ENCODE results near the gene FHL2.
A peak's percentile ranks its signal among the peaks of the same experiment; 100 is the strongest.
"Not testable (repeated sequence)": the region's sequence is repeated elsewhere in the genome, so short reads cannot be mapped to it uniquely, and the experiment has no call there.

The FHL2 gene, protein sequence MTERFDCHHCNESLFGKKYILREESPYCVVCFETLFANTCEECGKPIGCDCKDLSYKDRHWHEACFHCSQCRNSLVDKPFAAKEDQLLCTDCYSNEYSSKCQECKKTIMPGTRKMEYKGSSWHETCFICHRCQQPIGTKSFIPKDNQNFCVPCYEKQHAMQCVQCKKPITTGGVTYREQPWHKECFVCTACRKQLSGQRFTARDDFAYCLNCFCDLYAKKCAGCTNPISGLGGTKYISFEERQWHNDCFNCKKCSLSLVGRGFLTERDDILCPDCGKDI

GRCh38 chr2:105398336-105399206 is at the start of gene FHL2:
Gene FHL2, minus strand, starts transcription at chr2:105399051. Its CDS starts 12,535 bp downstream, at chr2:105386516.
- peak; percentile 86 for DNase-seq (ENCODE audit: low read depth, low spot score)

DNA sequence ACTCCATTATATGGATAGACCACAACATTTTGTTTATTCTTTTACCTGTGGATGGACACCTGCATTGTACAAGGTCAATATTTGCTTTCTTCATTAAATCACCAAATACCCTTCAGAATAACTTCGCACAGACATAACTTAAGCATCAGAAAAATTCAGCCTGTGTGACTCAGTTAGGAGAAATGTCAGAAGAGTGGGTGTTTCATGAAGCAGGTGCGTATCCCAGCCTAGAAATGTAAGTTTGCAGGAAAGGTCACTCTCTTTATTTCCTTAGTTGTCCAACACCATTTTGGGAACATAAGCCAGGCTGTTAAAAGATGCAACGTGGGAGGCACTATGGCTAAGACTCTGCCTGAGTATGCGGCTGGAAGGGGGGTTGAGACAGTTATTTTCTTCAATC is 48.6 kb upstream of the FHL2 start:
- no peak for DNase-seq (ENCODE audit: low read depth, low spot score)

DNA sequence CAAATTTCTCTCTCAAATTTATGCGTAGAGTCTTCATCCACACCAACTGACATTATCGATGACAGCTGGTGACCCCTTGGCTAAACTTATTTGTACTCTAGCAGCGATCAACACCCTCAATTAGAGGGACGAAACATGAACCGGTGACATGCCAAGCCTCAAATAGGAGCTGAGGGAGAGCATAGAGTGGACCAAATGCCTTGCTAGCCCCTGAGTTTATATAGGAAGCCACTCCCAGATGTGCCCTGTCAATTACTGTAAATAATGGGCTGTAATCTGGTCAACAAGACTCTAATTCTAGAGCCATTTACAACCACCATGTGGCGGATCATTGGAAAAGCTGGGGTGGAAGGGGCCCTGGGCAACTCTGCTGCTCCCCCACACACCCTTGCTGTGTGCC is 47.6 kb upstream of the FHL2 start:
- no peak for DNase-seq (ENCODE audit: low read depth, low spot score)

- no peak for DNase-seq (ENCODE audit: low read depth, low spot score)
Observed at GRCh38 chr2:105445976-105446375, 47.1 kb upstream of the FHL2 start.

DNA sequence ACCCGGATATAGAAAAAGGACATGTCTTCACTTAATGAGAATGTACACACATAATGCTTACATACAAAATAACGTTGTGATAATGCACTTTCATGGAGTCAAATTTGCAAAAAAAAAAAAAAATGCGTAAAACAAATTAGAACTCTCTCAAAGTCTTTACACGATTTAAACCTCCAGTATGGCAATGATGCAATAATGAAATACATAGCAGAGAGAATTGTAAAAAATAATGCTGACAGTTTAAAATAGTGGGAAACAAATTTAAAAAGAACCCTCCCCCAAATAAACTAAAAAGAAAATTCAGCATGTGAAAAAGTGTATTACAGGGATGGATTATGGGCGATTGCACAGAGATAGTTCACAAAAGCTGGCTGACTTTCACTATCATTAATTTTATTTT is 46.6 kb upstream of the FHL2 start:
- no peak for DNase-seq (ENCODE audit: low read depth, low spot score)

GRCh38 chr2:105443617-105444598 is 45.1 kb upstream of the FHL2 start:
- peak; percentile 27 for DNase-seq (ENCODE audit: low read depth, low spot score)

DNA sequence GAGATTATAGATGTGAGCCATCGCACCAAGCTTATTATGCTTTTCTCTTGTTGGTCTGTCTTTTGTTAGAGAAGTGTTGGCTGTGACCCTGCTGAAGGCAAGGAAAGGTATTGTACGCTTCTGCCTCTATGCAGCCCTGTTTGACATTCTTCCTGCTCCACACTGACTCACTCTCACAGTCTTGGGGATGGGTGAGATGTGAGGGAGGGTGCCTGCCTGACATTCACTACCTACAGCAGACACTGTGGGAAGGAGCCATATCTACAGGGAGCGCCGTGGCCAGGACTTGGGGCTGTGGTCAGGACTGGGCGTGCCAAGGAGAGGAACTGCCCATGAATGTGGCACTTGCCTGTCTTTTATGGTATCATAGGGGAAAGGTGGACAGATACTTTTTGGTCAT is 43.9 kb upstream of the FHL2 start:
- no peak for DNase-seq (ENCODE audit: low read depth, low spot score)

- DNase-seq (ENCODE audit: low read depth, low spot score), result no peak
Observed at GRCh38 chr2:105442056-105442455, 43.2 kb upstream of the FHL2 start.

- DNase-seq (ENCODE audit: low read depth, low spot score), result no peak
Observed at GRCh38 chr2:105439141-105439540, 40.3 kb upstream of the FHL2 start.

DNA sequence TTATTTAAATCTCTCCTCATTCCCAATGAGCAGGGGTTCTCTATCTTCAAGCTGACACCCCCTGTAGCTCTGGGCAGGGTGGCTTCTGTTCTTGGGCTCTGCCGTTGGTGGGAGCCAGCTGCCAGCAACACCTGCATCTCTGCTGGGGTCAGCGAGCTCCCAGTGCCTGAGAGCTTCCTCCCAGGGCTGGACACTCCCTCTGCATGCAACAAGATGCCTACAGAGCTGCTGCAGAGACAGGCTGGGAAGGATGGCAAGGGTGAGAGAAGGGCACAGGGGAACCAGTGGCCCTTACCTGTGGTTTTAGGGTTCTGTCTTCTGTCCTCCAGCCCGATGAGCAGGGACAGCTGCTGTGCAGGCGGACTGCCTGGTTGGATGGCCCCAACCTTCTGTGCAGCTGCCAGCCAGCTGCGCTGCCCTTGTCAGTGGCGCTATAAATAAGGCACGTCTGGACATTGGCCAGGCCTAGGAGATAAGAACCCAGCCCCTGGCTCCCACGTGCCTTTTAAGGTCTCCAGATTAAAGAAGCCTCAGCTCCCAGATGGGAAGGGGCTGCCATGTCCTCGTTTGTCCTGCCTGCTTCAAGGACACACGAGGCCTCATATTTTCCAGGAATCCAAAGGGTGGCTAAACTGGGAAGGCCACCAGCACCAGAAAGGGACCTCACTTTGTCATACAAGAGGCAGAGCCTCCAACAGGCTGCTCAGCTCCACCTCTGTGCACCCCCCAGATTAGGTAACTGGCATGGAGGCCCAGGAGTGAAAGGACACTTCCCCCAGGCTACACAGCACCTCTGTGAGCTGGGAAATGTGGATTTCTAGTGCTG is 39.5 kb upstream of the FHL2 start:
- peak; percentile 32 for DNase-seq (ENCODE audit: low read depth, low spot score)

- no peak for DNase-seq (ENCODE audit: low read depth, low spot score)
Observed at GRCh38 chr2:105437708-105438103, 38.9 kb upstream of the FHL2 start.

GRCh38 chr2:105432749-105433148 is 33.9 kb upstream of the FHL2 start:
- no peak for DNase-seq (ENCODE audit: low read depth, low spot score)

GRCh38 chr2:105432044-105432399 is 33.2 kb upstream of the FHL2 start:
- DNase-seq (ENCODE audit: low read depth, low spot score), result no peak

DNA sequence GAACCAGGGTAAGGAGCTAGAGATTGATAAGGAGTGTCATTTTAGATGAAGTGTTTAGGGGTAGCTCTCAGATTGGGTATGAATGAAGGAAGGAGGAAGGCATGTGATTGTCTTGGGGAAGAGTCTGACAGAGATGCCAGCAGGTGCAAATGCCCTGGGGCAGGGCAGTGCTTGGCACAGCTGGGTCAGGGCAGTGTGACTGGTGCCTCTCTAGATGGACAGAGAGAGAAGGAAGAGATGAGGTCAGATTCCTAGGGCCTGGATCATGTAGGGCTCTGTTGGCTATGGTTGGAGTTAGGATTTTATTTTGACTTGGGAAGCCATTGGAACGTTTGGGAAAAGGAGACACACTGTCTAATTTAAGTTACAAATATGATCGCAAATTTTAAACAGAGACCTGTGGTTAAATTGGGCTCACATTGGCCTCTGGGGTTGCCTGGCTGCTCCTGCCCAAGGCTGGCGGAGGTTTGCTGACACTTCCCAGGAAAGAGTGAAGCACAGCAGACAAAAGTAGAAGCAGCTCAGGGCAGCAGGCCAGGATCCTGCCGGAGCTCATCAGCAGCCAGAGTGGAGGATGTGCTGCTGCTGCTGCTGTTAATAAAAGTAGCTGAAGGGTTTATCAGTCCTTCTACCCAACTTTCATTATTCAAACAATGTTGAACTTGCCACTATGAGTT is 32.7 kb upstream of the FHL2 start:
- DNase-seq (ENCODE audit: low read depth, low spot score), result no peak

- no peak for DNase-seq (ENCODE audit: low read depth, low spot score)
Observed at GRCh38 chr2:105428387-105429018, 29.7 kb upstream of the FHL2 start.

DNA sequence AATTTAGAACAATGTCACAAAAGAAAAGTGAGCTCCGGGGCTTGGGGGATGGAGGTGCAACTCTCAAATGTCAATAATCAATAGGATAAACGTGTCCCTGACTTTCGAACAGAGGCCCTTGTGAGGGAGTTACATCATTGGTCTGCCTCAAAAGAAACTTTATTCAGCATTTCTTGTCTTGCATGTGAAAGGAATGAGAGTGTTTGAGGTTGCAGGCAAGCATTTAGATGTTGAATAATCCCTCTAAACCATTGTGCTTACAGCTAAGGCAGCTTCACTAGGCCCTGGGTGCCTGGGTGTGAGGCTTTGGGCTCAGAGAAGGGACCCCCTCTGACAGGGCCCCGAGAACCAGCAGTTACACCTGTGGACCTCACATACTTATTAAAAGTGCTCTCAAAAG is 28.6 kb upstream of the FHL2 start:
- no peak for DNase-seq (ENCODE audit: low read depth, low spot score)

DNA sequence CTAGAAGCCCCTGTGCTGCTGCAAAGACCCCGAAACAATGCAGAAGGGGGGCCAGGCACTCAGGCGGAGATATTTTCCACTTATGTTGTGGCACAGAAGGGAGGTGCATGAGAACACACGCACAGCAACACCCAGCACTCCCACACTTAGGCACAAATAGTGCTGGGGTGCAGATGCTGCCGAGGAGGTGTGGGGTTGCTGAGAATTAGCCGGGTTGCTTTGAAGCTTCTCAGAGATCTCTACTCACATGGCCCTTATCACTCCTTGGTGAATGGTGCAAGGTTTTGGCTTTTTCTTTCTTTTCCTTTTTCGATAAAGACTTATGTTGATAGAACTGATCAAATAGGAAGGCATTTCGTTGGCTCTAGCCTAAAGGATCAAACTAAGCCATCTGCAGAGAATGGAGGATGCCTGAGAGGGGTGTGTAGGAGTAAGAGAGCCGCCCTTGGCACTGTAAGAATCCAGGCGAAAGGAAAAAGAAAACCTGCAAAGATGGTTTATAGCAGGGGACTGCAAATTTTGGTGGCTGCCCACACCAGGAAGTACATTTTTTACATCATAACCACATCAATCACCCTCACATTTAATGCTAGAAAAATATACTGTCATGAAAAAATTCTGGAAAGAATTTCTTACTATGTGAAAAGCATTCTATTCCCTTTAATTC is 27.9 kb upstream of the FHL2 start:
- no peak for DNase-seq (ENCODE audit: low read depth, low spot score)

- no peak for DNase-seq (ENCODE audit: low read depth, low spot score)
Observed at GRCh38 chr2:105425936-105426625, 27.2 kb upstream of the FHL2 start.

DNA sequence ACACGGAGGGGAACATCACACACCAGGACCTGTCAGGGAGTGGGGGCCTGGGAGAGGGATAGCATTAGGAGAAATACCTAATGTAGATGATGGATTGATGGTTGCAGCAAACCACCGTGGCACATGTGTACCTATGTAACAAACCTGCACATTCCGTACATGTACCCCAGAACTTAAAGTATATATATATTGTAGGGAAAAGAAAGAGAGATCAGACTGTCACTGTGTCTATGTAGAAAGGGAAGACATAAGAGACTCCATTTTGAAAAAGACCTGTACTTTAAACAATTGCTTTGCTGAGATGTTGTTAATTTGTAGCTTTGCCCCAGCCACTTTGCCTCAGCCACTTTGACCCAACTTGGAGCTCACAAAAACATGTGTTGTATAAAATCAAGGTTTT is 26.0 kb upstream of the FHL2 start:
- DNase-seq (ENCODE audit: low read depth, low spot score), result not testable (repeated sequence)

Measured in ELF-1 (cell line).